RPMI8226 (cell line): ENCODE results near the gene TSPAN18.

Experiments
- DNase-seq: peaks from one replicate; pipeline ENCODE4 v3.0.0-alpha.2; 2015

The TSPAN18 gene

DNA sequence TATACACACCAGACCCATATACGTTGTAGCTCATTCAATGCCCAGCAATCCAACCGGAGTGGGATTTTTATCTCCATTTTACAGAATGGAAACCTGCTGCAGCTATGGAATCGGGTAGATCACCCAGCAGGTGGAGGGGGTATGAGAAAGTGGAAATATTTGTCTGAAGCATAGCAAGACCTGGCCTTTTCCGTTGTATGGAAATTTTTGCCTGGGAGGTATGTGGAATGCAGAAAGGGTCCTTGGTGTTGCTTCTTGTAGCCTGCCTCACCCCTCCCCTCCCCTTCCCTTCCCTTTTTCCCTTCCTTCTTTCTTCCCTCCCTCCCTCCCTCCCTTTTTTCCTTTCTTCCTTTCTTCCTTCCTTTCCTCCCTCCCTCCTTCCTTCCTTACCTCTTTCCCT lies 15.2 kb downstream of the TSPAN18 start:
- DNase-seq, result no peak

DNA sequence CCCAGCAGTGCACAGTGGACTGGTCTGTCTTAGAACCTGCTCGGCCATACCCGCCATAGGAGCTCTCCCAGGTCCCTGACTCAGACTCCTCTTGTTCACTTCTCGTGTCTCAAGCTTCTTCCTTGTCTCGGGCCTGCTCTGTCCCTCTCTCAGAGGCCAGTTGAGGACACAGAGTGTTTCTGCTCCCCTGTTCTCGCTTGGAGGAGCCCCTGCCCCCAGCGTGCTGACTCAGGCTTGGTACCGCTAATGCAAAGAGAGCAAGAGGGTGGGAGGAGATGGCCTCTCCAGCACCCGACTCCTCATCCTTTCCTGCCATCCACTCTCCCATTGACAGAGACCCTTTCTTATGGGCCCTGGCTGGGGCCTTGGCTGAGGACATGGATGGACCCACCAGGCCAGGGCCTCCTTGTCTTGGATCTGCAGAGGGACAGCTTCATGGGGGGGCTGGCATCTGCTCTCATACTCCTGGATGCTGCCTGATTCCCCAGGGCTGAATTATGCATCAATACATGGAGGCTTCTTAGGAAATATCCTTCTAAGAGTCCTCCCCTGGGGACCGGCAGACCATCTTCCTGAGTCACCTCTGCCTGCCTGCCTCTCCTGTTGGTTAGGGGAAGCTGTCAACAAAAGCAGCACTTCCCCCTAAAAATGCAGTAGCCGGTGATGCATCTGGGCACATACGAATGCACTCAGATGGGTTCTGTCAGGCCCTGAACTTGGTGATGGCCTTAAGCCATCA lies 15.9 kb downstream of the TSPAN18 start:
- DNase-seq, result no peak

DNA sequence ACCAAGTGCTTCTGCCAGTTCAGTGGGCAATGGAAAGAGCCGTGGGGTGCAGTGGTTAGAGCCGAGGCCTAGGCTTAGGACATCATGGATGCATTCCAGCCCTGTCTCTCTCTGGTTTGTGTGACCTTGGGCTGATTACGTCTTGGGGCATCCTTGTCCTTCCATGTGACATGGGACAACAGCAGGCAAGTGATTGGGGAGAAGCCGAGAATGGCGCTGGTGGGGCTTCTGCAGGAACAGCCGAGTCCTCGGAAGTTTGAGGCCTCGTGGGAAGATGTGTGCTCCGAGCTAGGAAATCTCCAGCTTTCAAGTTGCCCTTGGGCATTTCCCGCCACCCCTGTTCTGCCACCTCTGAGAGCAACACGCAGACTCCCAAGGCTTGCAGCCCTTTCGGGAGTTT lies 16.6 kb downstream of the TSPAN18 start:
- no peak for DNase-seq

DNA sequence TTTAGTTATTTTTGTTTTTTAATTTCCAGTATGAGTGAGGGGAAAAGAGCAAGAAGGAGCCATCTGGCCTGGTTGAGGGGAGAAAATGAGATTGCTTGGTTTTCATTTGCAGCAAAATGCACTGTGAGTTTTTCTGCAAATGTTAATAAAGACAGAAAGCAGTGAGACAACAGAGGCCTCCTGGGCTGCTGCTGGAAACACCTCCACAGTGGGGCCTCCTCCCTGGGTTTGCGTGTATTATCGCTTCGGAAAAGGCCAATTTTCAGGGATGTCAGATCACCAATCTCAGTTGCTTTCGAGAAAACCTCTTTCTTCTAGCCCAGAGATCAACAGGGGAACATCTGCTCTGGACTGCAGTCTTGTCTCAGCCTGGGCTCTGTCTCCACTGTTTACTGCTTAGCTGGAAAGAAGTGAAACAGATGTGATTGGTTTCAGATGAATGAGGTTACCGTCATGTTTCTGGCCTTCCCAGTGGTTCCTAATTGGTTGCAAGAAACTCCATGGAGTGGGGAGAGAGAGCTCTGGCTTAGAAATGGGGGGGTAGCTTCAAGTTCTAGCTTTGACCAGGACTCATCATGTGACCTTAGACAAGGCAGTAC lies 17.3 kb downstream of the TSPAN18 start:
- DNase-seq, result no peak

DNA sequence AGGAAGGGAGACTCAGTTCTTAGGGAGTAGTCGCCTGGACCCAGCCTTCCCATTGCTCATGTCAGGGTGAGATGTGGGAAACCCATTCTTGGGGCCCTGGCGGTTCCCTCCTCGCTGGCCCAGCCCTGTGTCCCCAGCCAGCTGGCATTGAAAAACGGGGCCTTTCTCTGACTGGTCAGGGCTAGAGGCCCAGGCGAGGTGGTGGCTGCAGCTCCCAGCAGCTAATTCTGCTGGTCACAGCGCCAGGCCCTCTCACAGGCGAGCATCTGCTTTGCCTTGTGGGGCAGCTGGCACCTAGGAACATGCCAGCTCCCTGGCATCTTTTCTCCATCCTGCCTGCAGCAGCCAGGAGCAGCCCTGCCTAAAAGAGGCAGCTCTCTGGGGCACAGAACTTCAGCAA lies 20.1 kb downstream of the TSPAN18 start:
- DNase-seq, result no peak

DNA sequence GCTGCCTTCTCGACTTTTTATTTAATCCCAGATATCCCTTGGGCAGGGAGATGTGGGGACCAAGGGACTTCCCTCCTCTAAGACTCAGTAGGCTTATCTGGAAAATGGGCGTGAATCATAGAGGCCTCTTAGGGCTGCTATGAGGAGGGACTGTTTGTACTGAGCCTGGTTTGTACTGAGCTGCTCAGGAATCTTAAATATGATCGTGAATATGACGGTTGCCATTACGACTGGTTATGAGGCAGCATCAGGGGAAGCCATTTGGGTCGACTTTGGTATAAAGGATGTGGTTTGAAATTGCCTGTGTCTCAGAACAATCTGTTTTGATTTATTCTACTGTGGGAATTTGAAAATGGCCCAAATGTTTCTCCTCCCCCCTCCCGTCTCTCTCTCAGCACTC lies 20.6 kb downstream of the TSPAN18 start:
- DNase-seq, result no peak

DNA sequence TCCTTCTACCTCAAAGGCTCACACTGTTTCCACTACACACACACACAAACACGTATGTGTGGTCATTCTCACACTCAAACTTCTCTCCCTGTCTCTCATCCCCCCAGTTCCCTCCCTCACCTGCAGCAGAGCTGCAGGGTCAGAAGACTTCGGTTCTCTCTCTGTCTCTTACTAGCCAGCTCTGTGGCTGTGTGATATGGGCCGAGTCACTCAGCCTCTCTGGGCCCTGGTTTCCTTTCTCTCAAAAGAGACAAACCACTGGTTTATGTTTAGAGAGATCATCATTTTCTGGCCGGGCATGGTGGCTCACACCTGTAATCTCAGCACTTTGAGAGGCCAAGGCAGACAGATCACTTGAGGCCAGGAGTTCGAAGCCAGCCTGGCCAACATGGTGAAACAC lies 21.1 kb downstream of the TSPAN18 start:
- no peak for DNase-seq

DNA sequence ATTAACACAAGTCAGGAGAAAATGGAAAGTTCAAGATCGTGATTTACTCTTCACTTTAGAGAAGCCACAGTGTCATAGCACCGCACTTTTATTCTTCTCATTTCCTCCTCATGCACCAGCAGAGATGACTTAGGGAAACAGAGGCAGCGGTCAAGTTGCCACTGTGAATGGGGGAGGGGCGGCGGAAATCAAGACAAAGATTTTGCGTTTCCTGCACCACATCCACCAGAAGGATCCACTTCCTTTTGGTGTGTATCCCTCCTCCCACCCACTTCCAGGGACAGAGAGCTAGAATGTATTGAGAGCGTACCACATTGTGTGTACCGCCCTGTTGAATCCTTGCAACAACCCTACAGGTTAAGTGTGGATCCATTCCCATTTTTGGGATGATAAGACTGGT lies 21.8 kb downstream of the TSPAN18 start:
- no peak for DNase-seq

DNA sequence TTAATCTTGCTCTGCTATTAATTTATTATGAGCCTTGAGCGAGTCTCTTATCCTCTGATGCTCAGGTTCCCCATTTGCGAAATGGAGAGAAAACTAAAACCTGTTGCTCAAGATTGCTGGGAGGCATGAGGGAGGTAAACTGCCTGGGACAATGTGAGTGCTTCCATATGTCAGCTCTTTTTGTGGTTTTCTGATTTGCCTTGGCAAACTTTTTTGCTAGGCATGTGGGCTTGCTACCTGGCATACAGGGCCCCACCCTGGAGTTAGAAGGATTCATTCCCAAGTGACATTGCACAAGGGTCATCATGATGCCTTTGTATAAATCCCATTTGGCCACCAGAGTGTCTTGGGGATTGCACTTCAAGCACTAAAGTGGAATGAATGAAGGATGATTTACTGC lies 22.4 kb downstream of the TSPAN18 start:
- DNase-seq, result no peak

DNA sequence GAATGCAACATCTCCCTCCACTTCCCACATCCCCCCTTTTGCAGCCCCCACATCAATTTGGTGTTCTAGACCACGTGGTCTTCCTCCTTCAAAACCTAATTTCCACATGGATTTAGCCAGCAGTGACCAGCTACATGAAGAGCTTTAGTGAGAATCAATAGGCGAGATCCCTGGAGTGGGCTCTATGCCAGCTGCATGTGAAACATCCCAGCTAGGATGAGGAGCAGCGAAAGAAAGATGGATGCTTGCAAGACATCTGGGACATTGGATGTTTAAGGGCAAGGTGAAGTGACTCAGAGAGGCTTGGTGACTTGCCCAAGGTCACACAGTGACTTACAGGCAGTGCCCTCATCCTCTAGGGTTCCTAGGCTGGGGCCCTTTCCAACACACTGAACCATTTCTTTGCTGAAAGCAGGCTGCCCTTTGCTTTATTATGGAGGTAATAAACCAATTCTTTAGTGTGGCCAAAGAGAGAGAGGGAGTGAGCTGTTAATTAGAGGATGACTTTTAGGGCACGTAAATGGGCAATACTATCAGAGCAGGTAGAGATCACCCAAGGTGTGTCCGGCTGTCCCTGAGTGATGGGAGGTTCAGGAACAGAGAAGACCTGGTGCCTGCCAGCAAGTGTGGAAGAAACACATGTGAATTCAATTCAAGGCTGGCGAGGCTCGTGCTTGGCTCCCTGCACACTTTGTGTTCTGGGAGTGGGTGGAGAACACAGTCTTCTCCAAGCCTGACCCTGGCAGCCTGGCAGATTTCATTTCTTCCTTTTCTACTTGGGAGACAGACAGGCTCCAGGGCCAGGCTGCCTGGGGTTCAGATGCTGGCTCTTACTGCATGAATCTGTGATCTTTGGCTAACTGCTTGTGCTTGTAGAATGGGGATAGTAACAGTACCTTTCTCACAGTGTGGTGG lies 24.0 kb downstream of the TSPAN18 start:
- DNase-seq, result no peak

DNA sequence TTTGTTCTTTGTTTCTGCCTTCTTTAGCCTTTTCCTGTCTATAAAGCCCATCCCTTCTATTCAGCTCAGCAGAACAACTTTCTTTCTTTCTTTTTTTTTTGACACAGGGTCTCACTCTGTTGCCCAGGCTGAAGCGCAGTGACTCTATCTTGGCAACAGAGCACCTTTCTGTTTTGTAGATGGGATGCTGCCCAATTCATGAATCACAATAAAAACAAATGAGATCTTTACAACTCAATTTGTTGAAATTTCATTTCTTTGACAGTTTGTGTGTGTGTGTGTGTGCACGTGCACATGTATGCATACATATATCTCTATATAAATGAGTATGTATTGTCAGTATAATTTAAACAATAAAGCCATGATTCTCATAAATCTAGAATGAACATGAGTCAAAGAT lies 25.5 kb downstream of the TSPAN18 start:
- DNase-seq, result no peak

DNA sequence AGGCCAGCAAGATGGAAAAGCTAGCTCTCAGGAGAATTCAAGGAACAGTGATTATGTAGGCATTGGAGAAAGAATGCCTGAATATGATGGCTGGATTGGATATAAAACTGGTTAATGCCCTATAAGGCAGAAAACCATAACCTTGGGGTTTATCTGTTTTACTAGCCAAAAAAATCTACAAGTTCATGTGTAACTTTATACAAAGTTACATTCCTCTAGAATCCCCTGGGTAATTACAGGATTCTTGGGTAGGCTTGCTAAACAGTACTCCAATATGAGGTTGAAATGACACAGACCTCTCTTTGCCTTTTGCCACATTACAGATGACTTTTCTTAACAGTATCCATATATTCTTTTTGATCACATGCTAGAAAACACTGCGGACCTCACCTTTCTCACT lies 26.0 kb downstream of the TSPAN18 start:
- no peak for DNase-seq

DNA sequence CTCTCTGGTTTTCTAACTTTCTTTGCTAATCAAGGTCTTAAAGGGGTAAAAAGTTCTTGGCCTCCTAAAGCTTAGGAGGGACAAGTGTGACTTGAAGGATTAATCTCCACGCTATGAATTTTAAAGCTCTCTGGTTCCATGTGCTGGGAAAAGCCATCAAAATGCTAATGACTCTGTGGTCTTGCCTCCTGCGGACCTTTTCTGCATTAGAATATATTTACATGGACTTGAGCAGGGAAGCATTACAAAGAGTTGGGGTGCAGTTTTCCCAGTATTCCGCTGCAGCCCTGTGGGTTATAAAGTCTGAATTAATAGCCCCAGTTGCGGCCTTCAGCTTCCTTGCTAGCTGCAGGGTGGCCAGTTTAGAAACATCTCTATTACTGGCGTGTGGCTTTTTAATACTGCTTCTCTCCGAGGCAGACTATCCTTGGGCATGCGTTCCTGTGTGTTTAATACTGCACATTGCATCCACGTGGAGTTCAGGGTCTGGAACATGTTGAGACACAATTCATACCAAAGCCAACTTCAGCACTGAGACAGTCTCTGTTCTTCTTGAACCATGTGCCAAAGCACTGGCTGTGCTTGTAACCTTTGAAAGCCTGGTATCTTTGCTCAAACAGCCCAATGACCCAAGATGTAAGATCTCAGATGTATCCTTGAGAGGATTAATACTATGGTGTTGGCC lies 27.3 kb downstream of the TSPAN18 start:
- no peak for DNase-seq

DNA sequence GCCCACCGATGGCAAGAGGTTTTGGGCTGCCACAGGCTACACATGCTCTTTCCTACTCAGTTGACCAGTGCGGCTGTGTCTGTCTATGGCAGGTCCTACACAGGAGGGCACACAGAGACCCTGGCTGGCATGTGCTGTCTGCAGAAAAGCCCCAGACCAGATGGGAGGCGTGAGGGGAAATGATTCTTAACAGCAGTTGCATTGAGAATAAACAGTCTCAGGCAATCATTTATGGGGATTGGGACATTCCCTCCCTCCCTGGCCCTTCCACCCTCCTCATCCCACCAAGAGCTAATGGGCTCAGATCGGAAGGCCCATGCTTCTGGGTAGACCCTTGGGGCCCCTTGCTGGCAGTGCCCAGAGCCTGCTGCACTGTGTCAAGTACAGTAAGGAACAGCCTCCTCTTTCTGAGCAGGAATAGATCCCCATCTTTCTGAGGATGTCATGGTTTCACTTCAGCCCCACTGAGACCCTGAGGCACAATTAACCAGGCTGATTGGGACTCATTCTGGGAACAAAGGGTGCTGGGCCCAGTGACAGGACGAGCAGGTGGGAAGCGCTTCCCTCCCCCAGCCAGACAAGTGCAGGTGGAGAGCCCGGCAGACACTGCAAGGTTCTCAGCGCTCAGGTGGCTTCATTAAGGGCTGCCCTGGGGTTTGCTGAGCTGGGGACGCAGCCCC lies 28.3 kb downstream of the TSPAN18 start:
- DNase-seq, result no peak

DNA sequence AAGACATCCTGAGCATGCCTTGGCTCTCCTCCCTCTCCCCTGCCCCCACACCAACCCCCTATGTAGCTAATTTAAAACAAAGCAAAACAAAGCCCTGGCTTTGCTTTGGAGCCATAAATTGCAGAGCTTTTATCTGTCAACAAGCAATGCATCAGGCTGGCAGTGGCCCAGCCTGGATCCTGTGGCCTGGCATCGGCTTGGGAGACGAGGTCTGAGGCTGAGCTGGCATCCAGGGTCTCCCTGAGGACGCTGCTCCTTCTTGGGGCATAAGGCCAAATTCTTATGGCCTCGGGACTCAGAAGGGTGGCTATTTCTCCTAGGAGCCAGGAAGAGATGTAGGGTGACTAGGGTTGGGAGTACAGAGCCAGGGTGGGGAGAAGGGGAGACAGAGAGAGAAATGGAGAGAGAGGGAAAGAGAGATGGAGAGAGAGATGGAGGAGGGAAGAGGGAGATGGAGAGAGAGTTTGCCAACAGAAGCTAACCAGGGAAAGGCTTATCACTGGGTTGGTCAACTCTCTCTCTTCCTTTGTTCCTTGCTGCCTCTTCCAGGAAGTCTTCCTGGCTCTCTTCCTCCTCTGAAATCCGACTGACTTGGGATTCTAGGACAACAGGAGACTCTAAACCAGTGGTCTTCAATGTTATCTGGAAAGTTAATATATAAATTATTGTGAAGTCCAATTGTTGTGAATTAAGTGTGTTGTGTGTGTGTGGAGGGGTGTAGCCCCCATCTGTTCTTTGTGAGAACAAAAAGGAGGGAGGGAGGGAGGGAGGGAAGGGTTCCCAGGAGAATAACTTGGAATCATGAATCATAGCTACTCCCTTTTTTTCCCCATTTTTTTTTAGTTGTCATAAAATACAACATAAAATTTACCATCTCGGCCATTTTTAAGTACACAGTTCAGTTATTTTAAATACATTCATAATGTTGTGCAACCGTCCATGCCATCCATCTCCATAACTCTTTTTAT lies 29.1 kb downstream of the TSPAN18 start:
- DNase-seq, result no peak

DNA sequence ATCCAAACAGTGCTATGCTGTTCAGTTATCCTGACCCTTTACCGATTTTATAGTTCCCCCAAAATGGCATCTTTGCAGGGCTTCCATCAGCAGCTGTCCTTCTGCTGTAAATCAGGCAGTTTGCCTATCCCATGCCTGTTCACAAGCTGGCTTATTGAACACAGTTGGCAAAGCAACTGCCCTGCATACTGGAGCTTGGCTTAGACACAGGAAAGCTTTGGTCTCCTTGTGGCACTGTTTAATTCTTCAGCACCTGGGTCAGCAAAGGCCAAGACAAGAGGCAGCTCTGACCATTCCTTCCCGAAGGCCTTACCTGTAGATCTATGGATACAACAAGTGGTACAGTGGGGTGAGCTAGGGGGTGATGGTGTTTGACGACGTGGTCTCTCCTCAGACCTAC lies 32.2 kb downstream of the TSPAN18 start:
- no peak for DNase-seq

DNA sequence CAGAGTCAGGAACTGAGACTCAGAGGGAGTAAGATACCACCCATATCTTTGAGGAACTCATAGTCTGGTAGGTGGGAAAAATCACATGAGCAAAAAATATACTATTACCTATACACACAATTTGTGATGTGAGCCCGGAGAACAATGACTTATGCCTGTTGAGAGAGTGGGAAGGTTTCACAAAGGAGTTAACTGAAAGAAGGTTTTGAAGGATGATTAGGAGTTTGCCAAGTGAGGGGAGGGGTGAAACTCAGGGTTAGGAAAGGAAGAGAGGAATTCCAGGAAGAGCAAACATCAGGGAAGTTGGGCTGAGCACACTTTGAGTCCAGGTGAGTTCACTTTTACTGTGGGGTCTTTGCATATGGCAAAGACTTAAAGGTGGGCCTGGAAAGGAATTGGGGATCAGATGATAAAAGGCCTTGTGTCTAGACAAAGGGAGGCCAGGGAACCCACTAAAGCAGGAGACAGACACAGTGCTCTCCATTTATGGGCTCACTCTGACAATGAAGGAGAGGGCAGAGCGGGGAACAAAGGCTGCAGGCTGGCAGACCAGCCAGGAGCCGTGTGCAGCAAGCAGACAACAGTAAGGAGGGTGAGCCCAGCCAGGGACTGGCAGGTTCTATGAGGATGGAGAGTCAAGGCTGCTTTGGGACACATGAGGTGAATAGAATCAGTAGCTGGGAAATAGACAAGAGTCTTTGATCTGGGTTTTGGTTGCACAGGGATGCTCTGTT lies 33.1 kb downstream of the TSPAN18 start:
- DNase-seq, result no peak

DNA sequence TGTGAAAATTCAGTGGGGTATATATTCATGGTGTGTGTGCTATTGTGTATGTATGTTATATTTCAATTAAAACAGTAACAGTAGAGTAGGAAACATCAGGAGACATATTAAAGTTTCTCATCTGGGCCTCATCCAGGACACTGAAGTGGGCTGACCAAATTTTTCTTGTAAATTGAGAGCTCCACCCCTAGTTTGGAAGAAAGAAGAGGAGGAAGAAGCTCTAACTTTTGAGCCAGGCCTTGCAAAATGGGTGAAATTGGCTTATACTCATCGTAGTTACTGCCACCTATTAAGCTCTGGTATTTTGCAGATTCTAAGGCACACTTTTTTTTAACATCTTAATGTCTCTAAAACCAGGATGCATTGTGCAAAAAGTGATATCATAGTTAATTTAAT lies 33.7 kb downstream of the TSPAN18 start:
- no peak for DNase-seq

DNA sequence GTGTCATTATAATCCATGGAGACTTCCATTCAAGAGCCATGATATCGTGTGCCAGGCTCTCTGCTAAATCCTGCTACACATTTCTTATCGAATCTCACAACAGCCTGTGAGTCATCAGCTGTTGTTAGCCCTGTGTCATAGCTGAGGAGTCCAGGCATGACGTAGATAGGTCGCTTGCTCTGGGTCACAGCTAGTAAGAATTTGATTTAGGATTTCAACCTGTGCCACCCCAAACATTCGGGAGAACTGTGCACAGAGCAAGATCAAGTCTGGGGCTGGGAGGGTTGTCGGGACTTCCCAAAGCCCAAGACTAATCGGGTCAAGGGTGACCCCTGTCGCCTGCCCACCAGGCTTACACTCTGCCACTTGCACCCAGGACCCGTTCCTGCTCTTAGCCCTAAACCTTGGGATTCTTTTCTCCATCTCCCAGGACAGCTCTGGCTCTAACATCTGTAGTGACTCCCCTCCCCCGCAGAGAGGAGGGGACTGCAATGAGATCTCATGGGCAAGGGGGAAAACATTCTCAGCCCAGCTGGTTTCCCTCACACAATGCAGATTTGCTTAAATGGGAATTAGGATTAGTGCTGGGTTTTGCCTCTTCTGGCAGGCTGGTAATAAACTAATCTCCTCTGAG lies 34.3 kb downstream of the TSPAN18 start:
- DNase-seq, result no peak

DNA sequence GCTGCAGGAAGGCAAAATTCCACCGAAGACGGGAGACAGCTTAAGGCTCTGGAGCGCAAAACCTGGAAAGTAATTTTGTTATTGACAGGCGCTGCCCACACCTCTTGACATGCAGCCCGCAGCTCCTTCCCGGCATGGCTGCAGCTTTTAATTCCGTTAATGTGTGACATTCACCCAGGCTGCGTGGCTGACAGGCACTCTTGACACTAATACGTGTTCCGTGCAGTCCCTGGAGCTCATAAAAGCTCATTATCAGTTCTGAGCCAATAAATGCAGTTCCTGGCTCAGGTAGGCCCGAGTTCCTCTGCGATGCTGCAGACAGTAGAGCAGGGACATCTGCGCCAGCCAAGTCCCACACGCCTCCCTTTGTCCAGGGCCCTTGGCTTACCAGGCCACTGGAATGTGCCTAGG lies 34.8 kb downstream of the TSPAN18 start:
- DNase-seq, result no peak
